ENCODE data around the gene ITGB8.

DNA sequence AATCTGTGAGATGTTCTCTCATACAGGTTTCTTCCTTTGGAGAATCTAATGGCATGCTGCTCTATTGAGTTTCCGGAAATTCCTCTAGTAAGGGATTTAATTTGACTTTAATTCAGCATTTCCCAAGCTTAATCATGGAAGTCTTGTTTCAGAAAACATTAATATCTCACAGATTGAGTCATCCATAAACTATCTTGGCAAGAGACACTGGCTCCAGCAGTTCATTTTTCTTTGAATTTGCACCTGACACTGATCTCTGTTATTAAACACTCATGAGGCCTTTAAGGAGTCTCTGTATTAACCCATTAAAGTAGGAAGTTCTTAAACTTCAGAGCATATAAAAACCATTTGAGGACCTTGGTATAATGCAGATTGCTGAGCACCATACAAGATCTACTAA is 3.6 kb upstream of the ITGB8 start:
- TF ChIP-seq CTCF (IDR thresholded peaks at IDR 0.05) (no peak), POLR2A (IDR thresholded peaks at IDR 0.05) (no peak)
